ENCODE data around the gene ABCC11.

Gene ABCC11

DNA sequence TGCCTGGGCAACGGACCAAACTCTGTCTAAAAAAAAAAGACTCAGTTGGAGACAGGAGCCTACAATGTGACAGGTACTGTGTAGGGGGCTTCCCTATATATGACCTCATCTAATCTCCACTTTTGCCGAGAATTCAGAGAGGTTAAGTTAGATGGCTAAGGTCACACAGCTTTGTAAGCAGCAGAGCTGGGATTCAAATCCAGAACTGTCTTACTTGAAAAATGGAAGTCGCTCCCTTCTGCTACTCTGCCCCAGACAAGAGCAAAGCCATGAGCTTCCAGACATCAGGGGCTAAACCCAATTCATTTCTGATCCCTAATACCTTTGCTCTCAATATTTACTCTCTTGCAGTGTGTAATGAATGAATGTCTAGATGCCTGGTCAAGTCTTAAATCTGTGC is 50.0 kb downstream of the ABCC11 start:
- ATAC-seq (ENCODE audit: insufficient read depth, low read depth) (no peak), DNase-seq (no peak)
- TF ChIP-seq, protein P1, sequence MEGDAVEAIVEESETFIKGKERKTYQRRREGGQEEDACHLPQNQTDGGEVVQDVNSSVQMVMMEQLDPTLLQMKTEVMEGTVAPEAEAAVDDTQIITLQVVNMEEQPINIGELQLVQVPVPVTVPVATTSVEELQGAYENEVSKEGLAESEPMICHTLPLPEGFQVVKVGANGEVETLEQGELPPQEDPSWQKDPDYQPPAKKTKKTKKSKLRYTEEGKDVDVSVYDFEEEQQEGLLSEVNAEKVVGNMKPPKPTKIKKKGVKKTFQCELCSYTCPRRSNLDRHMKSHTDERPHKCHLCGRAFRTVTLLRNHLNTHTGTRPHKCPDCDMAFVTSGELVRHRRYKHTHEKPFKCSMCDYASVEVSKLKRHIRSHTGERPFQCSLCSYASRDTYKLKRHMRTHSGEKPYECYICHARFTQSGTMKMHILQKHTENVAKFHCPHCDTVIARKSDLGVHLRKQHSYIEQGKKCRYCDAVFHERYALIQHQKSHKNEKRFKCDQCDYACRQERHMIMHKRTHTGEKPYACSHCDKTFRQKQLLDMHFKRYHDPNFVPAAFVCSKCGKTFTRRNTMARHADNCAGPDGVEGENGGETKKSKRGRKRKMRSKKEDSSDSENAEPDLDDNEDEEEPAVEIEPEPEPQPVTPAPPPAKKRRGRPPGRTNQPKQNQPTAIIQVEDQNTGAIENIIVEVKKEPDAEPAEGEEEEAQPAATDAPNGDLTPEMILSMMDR (IDR thresholded peaks at IDR 0.05; ENCODE audit: borderline replicate concordance, extremely low read depth, low read length, poor library complexity, severe bottlenecking) = no peak
- no peak for TF ChIP-seq EZH2 (IDR thresholded peaks at IDR 0.05; ENCODE audit: borderline replicate concordance, low read depth, low read length, severe bottlenecking)

DNA sequence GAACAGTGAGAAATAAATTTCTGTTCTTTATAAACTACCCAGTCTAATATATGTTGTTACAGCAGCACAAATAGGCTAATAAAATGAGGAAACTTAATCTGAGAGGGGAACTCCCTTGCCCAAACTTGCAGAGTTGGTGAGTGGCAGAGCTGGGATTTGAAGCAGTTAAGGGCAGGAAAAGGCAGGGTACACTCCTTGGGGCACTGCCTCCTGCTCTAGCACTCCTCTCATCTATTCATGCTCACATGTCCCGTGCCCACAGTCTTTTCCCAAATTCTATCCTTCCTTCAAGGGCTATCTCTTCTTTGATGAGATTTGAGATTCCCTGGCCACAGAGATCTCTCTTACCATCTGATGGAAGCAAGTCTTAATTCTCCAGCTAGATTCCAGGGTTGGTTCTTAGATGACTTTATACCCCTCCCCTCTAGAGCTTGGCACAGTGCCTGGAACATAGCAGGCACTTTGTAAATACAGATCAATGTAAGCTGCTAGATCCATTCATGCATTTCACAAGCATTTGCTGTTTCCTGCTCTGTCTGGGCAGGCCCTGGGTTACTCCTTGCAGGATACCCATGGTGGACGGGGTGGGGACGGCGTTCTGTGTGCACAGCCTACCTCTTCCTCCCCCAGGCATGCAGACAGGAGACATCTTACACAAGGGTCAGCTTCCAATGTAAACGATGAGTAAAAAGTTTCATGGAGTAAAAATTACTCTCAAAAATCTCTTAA is 52.3 kb downstream of the ABCC11 start:
- no peak overlapping the region for H3K27ac ChIP-seq (ENCODE audit: low read length)
- no peak for DNase-seq
- H3K4me3 ChIP-seq (ENCODE audit: low read depth in 1 of 2, low read length in 2 of 2) = no peak overlapping the region
- H3K4me1 ChIP-seq (ENCODE audit: insufficient read depth, low read length) = no peaks in the 10 kb centered on the region
- no peaks in the 10 kb centered on the region for H3K36me3 ChIP-seq (ENCODE audit: insufficient read depth, low read length)
- H3K9me3 ChIP-seq (ENCODE audit: insufficient read depth, low read length, severe bottlenecking) = no peaks in the 10 kb centered on the region
- no peak overlapping the region for H3K9ac ChIP-seq (ENCODE audit: low read depth, low read length)
- H2AFZ ChIP-seq (ENCODE audit: low read depth, low read length) = no peak overlapping the region
- H3K27me3 ChIP-seq (ENCODE audit: insufficient read depth, low read length, poor library complexity) = no peaks in the 10 kb centered on the region
- no peak for TF ChIP-seq EZH2 (IDR thresholded peaks at IDR 0.05; ENCODE audit: borderline replicate concordance, low read depth, low read length, severe bottlenecking)
- TF ChIP-seq, protein P1 (IDR thresholded peaks at IDR 0.05; ENCODE audit: borderline replicate concordance, extremely low read depth, low read length, poor library complexity, severe bottlenecking) = no peak
- H3K79me2 ChIP-seq (ENCODE audit: insufficient read depth, low read length) = no peaks in the 10 kb centered on the region
- no peak for ATAC-seq (ENCODE audit: insufficient read depth, low read depth)
- H3K4me2 ChIP-seq (ENCODE audit: insufficient read depth, low read length) = no peak overlapping the region
- H4K20me1 ChIP-seq (ENCODE audit: insufficient read depth, low read length) = no peaks in the 10 kb centered on the region

More for the DNA sequence above, 50.0 kb downstream of the ABCC11 start:
- Histone ChIP-seq H3K36me3 (ENCODE audit: insufficient read depth, low read length) (no peaks in the 10 kb centered on the region), H3K27me3 (ENCODE audit: insufficient read depth, low read length, poor library complexity) (peaks cover 3% of the 10 kb centered on the region), H3K79me2 (ENCODE audit: insufficient read depth, low read length) (no peaks in the 10 kb centered on the region), H3K4me2 (ENCODE audit: insufficient read depth, low read length) (no peak overlapping the region), H3K4me1 (ENCODE audit: insufficient read depth, low read length) (no peaks in the 10 kb centered on the region), H3K9me3 (ENCODE audit: insufficient read depth, low read length, severe bottlenecking) (no peaks in the 10 kb centered on the region), H3K4me3 (ENCODE audit: low read depth in 1 of 2, low read length in 2 of 2) (no peak overlapping the region), H4K20me1 (ENCODE audit: insufficient read depth, low read length) (no peaks in the 10 kb centered on the region), H3K27ac (ENCODE audit: low read length) (no peak overlapping the region), H3K9ac (ENCODE audit: low read depth, low read length) (no peak overlapping the region), H2AFZ (ENCODE audit: low read depth, low read length) (no peak overlapping the region)

DNA sequence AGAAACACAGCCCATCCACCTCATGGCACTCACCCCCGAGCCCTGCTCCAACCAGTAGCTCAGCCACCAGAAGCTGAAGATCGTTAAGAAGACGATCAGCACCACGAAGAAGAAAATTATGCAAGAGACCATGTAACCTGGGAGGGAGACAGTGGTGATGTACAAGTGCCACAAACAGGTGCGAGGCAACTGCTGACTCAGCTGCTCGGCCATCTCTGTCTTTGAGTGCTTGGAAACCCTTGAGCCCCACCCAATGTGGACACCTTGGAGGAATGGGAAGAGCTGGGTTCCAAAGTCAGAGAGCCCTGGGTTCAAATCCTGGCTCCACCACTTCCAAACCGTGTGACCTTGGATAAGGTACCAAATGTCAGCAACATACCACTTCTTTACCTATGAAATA is 53.5 kb downstream of the ABCC11 start:
- TF ChIP-seq, protein P1 (IDR thresholded peaks at IDR 0.05; ENCODE audit: borderline replicate concordance, extremely low read depth, low read length, poor library complexity, severe bottlenecking) = no peak
- TF ChIP-seq EZH2 (IDR thresholded peaks at IDR 0.05; ENCODE audit: borderline replicate concordance, low read depth, low read length, severe bottlenecking) = no peak
- DNase-seq = no peak
- H3K9me3 ChIP-seq (ENCODE audit: insufficient read depth, low read length, severe bottlenecking) = no peaks in the 10 kb centered on the region

More for the DNA sequence above, 53.5 kb downstream of the ABCC11 start:
- ATAC-seq (ENCODE audit: insufficient read depth, low read depth) = no peak
- Histone ChIP-seq H3K27me3 (ENCODE audit: insufficient read depth, low read length, poor library complexity) (no peaks in the 10 kb centered on the region), H3K4me2 (ENCODE audit: insufficient read depth, low read length) (no peak overlapping the region), H3K79me2 (ENCODE audit: insufficient read depth, low read length) (no peaks in the 10 kb centered on the region), H3K4me1 (ENCODE audit: insufficient read depth, low read length) (no peaks in the 10 kb centered on the region), H3K36me3 (ENCODE audit: insufficient read depth, low read length) (no peaks in the 10 kb centered on the region), H3K27ac (ENCODE audit: low read length) (no peak overlapping the region), H3K9ac (ENCODE audit: low read depth, low read length) (no peak overlapping the region), H4K20me1 (ENCODE audit: insufficient read depth, low read length) (no peaks in the 10 kb centered on the region), H3K4me3 (ENCODE audit: low read depth in 1 of 2, low read length in 2 of 2) (no peak overlapping the region), H2AFZ (ENCODE audit: low read depth, low read length) (no peak overlapping the region)
